GM12864 (cell line): ENCODE results near the gene HAPLN3.

Experiments
- DNase-seq: peaks from one replicate; pipeline ENCODE4 v3.0.0-alpha.2; 2011; ENCODE audit warnings: low read depth
- H3K4me3 ChIP-seq: 2 replicates; pipeline ENCODE4 v1.5.1; 2011; ENCODE audit warnings: mild to moderate bottlenecking, low read depth, low read length, control low read depth
- TF ChIP-seq, protein P1 (sequence below): IDR thresholded peaks from 2 replicates; pipeline ENCODE4 v1.5.1; 2011; ENCODE audit warnings: low read depth, mild to moderate bottlenecking, moderate library complexity, low read length, control low read depth, inconsistent platforms; ENCODE audit errors: missing control alignments

HAPLN3 gene

DNA sequence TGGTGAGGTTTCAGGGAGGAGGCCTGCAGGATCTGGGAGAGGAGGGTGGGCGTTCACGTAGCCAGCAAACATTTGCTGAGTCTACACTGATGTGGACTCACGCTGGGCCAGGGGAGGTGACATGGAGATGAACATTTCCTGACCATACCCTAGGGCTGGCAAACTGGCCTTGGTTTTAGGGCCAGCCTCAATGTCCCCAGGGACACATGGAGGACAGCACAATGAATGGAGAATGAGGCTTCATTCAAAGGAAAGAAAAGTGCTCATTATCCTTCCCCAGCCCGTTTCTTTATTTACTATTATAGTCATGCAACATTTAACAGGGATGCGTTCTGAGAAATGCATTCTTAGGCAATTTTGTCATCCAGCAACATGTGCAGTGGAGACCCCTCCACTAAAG lies 65.3 kb downstream of the HAPLN3 start:
- TF ChIP-seq, protein P1, sequence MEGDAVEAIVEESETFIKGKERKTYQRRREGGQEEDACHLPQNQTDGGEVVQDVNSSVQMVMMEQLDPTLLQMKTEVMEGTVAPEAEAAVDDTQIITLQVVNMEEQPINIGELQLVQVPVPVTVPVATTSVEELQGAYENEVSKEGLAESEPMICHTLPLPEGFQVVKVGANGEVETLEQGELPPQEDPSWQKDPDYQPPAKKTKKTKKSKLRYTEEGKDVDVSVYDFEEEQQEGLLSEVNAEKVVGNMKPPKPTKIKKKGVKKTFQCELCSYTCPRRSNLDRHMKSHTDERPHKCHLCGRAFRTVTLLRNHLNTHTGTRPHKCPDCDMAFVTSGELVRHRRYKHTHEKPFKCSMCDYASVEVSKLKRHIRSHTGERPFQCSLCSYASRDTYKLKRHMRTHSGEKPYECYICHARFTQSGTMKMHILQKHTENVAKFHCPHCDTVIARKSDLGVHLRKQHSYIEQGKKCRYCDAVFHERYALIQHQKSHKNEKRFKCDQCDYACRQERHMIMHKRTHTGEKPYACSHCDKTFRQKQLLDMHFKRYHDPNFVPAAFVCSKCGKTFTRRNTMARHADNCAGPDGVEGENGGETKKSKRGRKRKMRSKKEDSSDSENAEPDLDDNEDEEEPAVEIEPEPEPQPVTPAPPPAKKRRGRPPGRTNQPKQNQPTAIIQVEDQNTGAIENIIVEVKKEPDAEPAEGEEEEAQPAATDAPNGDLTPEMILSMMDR, result no peak
- no peak for DNase-seq
- no peak overlapping the region for H3K4me3 ChIP-seq

DNA sequence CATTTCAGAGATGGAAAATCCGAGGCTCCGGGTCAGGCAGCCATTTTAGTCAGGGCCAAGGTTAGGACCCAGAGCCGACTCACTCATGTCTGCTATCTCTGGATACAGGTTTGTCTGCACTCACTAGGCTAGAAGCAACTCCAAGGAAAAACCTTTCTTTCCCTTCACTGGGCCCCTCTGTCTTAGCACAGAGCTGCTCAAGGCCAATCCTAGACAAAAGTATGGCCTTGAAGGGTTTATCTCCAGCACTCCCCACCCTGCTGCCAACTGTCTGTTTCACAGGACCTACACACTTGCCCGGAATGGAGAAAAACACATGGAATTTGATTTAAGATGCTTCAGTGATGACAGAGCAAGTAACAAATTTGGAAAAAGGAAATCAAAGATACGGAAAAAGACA lies 66.6 kb downstream of the HAPLN3 start:
- TF ChIP-seq, protein P1, result no peak
- H3K4me3 ChIP-seq, result no peak overlapping the region
- no peak for DNase-seq
